NB4 (cell line): ENCODE data around the gene KSR2.

Experiments used
- CTCF ChIP-seq: IDR thresholded peaks from one replicate; pipeline ENCODE4 v1.5.1; 2012; ENCODE audit warnings: low read depth, low read length
- POLR2A ChIP-seq: IDR thresholded peaks from 2 replicates; pipeline ENCODE4 v1.6.1; 2011; ENCODE audit warnings: mild to moderate bottlenecking; ENCODE audit not compliant: insufficient read length; ENCODE audit errors: extremely low read depth

- no peak for TF ChIP-seq POLR2A
- no peak for TF ChIP-seq CTCF
Measured at GRCh38 chr12:117901631-117902030, 67.2 kb downstream of the KSR2 start.
